GM19023 (cell line): ENCODE results near the gene TMEFF1.
A peak's percentile ranks its signal among the peaks of the same experiment; 100 is the strongest.

Experiments
- ATAC-seq: cut with Tn5 transposase; IDR thresholded peaks from one replicate; pipeline ENCODE4 v1.9.1; 2021; ENCODE audit warnings: mild to moderate bottlenecking, moderate library complexity; ENCODE audit not compliant: unreplicated experiment

Gene TMEFF1

DNA sequence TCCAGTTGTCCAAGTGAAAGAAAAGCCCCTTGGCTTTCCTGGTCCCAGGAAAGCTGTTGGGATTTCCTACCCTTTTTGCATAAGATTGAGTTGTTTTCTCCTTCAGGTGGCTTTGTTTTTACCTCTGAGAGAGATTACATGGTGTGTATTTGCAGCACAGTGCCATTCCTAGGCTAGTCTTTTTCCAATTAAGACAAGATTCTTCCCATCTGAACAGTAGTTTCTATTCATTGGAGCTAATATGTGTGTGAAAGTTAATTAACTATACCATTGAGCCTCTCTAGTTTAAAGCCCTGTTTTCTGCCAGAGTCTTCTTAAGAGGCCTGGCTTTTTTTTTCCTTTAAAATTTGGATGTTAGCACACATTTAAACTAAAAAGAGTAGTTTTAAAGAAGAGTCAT is 25.9 kb upstream of the TMEFF1 start:
- no peak for ATAC-seq

DNA sequence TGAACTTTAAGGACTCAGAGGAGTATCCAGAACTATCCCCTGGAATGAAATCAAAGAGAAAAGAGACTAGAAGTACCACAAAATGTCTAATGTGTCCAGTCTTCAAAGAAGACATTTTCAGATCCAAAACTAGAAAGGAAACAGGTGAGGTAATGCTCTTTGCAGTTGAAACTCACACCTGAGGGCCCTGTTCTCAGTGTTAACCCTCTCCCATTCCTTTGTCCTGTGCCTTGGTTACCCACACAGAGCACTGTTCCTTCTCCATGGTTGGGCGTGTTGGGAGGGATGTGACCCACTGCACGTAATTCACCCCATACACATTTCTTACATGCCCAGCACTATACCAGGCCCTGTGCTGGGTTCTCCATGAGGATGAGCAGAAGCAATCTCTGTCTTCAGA is 24.7 kb upstream of the TMEFF1 start:
- ATAC-seq: no peak

DNA sequence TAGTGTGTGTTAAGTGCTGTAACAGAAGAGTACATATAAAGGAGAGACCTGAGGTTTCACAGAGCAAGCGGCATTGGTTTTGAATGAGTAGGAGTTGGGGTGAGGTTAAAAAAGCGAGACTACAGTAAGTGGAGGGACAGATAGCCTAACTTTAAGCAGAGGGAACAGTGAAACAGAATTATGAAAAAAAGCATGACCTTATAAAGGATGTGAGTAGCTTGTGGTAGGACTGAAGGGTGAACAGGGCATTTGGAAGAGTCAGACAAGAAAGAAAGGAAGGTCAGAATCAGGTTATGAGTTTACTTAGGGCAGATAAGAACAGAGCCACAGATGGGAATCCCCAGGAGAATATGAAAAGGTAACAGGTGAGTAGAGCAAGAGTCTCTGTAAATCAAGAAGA is 23.5 kb upstream of the TMEFF1 start:
- ATAC-seq: no peak

DNA sequence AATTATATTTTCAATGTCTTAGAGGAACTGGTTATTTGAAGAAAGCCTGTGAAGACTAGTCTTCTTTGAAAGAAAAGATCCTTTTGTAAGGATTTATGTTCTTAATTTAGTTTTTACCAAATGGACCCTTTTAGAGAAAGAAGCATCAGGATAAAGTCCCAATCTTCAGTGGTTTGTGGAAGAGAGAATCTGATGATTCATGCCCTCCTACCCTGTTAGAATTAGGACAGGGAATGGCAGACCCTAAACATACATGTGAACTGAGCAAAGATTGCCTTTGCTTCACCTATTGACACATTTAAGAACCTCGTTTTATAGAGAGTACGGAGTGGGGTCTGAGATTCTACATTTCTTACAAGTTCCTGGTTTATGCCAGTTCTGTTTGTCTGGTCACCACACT is 20.1 kb upstream of the TMEFF1 start:
- ATAC-seq: no peak

DNA sequence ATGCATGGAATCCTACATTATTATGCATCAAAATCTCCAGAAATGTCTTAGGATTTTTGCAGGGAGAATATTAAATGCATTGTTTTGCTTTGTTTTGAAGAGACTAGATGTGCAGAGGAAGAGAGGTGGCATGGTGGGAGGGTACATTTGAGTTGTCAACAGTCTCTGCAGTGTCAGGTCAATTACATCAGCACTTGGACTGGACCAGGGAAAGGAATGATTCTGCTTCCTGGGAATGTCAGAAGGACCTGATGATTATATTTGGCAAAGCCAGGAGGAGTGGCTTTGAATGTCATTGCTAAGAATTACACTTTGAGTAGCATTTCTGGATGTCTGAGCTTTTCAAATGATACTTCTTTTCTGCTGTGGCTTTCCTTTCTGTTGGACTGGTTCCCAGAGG is 17.5 kb upstream of the TMEFF1 start:
- no peak for ATAC-seq

DNA sequence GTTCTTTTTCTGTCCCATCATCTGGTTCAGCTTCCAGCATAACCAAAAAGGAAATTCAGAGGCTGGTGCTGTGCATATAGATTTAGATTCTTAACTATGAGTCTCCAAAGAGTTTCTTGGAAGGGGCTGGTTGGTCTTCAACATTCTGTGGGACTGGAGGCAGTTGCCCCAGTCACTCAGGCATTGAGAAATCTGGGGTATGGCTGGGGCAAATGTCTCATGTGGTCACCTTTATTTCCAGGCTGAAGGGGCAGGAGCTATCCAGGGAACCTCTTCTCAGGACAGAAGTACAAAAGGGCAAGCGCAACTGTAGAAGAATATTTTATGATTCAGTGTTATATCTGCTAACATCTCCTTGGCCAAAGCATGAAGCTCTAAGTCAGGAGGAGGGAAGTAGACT is 15.4 kb upstream of the TMEFF1 start:
- ATAC-seq: no peak

DNA sequence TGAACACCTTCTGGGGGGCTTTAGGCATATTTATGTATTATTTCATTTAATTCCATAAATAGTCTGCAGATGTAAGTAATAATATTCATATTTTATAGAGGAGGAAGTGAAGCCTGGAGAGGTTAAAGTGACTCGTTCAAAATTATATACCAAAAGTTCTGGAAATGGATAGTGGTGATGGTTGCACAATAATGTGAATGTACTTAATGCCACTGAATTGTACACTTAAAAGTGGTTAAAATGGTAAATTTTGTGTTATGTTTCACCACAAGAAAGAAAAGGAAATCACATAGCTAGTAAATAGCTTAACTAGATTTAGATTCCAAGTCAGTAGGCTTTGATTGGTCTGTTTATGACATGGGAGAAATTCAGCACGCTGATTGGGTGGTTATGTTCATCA is 13.0 kb upstream of the TMEFF1 start:
- ATAC-seq: no peak

DNA sequence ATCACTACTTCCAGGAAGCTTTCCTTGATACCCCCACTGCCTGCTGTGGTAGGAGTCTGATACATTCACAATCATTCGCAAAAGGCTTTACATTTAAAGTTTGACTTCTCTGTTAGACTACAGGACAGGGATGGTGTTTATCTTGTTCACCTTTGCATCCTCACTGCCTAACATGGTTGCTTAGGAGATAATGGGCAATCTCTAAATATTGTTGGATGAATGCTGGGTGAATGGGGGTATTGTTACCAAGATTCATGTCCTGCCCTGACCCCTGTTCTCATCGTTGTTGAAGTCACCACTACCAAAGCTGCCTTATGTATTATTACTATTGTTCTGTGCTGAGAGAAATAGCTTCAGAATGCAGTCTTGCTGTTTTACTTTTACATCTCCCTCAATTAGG is 7.7 kb upstream of the TMEFF1 start:
- ATAC-seq: no peak

DNA sequence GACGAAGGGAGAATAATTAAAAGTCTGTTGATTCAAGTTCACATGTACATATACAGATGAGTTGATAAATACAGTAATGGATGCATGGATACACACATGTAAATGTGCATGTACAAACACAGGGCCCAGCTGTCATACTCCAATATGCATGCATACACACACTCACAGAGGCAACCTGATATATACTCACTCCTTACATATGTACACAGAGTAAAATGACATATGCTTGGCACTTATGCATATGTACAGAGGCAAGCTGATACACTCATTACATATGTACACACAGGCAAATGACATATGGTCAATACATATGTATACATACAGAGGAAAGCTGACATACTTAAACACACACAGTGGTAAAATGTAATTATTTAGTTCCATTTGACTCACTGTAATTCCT is 7.2 kb upstream of the TMEFF1 start:
- ATAC-seq: no peak

DNA sequence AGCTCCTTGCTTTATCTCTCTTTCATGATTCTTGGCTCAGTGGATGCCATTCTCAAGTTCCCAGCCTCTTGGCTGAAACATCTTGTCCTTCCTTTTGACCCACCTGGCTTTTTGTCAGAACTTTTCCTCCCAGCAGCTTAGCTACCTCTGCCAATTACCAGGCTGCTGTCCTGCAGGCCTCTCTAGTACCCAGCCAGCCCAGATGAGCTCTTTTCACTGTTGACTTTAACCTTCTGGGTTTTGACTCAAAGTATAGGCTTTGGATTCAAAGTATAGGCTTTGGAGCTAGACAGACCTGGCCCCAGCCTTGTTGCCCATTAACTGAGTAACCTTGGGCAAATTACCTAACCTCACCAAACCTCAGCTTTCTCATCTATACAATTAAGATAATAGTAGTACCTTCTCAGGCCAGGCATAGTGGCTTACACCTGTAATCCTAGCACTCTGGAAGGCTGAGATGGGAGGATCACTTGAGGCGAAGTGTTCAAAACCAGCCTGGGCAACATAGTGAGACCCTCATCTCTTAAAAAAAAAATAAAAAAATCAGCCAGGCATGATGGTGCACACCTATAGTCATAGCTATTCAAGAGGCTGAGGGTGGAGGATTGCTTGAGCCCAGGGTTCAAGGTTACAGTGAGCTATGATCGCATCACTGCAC is 6.6 kb upstream of the TMEFF1 start:
- no peak for ATAC-seq

DNA sequence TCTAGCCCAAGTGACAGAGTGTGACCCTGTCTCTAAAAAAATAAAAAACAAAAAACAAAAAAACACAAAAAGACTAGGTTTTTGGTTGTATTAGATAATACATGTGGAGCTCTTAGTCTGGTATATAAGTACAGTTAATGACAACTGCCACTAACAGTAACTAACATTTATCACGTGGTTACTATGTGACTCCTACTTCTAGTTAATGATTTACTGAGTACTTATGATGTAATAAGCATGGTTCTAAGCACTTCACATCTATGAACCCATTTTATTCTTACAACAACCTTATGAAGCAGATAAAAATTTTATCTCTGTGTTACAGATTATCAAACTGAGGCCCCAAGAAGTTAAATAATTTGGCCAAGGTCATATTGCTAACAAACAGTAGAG is 6.1 kb upstream of the TMEFF1 start:
- no peak for ATAC-seq

DNA sequence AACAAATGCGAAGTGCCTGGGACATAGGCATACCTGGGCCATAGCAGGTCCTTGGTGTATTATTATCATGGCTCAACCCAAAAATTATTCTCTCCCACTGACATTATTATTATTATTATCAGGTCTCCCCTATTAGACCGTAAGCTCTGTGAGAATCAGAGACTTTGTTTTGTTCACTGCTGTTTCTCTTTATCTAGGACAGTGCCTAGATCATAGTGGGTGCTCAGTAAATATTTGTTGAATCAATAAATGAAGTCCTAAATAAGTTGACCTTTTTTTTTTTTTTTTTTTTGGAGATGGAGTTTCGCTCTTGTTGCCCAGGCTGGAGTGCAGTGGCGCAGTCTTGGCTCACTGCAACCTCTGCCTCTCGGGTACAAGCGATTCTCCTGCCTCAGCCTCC is 4.9 kb upstream of the TMEFF1 start:
- ATAC-seq: no peak

DNA sequence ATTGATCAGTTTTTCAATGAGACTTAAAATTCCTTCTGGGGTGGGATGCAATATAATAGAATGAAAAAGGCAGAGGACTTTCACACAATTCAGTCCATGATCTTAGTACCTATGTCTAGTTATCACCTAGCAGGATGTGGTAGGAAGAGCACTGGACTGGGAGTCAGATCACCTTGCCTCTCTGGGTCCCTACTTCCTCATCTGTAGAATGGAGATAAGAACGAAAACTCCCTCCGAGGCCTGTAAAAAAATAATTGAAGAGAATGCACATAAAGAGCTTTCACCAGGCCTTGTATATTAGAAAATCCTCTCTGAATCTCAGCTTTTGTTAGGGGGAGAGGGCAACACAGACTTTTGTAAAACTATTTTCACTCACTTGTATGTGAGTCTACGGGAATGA is 681 bp upstream of the TMEFF1 start:
- no peak for ATAC-seq

DNA sequence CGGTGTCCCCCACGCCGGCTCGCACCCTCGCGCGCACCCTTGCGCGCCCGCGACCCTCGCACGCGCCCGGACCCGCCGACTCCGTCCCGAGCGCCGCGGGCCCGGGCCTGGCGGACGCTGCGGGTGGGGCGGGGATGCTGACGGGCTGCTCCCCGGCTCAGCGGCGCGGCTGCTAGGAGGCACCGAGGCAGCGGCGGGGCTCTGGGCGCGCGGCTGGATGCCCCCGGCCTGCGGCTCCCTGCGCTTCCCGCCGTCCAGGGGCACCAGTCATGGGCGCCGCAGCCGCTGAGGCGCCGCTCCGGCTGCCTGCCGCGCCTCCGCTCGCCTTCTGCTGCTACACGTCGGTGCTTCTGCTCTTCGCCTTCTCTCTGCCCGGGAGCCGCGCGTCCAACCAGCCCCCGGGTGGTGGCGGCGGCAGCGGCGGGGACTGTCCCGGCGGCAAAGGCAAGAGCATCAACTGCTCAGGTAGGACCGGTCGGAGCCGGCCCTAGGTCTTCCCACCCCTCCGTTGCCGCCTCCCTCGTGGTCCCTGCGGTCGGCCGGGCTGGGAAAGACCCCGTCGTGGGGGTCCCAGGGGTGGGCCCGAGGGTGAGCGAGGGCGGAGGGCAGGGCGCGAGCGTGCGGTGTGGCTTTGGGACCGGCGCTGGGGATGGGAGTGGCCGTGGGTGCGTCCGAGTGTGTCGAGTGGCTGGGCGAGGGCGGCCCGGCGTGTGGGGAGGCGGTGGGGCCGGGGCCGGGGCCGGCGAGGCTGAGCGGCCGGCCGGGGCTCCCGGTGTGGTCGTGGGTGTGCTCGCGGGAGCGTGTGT is 530 bp downstream of the TMEFF1 start:
- ATAC-seq: peak; percentile 76

DNA sequence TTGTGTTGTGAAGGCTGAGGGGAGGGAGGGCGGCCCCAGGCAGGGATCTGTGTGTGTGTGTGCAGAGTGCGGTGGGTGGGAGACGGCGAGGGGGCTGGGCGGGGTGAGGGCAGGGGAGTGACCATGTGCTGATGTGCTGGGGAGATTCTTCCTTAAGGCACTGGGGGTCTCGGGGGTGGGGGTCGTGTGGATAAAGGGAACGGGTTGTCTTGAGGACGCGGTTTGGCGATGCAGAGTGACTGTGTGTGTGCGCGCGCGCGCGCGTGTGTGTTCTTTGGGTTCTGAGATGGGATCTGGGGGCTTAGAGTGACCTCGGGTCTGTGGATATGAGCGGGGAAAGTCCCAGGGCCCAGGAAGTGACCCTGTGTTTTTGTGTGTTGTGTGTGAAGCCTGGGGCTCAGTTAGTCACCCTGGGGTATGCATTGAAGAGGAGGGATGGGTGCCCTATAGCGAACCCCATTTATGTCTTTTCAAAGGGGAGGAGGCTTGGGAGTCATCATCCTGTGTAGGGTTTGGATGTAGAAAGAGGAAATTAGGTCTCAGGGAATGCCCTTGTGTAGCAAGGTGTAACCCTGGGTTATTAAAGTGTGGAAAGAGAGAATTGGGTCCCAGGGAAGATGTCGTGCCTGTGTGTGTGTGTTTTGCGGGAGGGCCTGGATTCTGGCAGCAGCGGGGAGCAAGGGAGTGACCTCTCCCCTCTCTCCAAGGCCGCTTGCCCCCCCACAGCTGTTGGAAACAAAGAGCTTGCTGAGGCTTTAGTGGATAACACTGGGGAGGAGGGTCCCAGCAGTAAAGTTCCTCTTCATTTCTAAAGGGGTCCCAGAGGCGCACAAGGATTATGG is 1.4 kb downstream of the TMEFF1 start:
- no peak for ATAC-seq

DNA sequence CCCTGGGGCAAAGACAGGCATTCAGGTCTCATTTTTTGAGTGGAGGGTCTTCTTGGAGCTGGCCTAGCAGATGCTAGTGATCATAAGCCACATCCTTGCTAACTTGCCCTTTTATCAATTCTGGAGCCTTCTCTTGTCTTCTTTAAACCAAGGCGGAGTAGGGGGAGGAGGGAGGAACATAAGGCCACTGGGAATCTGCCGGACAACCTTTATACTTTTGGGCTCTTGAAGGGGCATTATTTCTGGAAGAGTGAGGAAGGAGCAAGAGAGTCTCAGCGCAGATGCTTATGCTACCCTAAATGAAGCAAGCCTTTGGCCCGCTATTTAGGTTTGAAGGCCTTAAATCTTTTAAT is 2.0 kb downstream of the TMEFF1 start:
- no peak for ATAC-seq

DNA sequence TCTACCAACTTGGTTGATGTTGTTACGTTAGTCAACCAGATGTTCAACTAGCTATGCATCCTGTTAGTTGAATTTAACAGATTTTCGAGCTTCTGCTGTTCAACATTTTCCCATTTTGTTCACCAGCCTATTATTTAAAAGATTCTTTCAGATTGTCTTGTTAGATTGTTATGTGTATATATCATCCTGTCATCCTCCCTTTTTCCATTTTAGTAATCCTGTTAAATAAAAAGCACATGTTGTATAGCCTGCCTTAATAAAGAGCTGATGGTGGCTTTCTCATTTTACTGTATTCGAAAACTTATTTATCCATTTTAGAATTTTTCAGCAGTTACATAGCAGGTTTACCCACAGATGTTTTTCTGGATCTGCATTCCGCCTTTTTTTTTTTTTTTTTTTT is 4.3 kb downstream of the TMEFF1 start:
- ATAC-seq: no peak

DNA sequence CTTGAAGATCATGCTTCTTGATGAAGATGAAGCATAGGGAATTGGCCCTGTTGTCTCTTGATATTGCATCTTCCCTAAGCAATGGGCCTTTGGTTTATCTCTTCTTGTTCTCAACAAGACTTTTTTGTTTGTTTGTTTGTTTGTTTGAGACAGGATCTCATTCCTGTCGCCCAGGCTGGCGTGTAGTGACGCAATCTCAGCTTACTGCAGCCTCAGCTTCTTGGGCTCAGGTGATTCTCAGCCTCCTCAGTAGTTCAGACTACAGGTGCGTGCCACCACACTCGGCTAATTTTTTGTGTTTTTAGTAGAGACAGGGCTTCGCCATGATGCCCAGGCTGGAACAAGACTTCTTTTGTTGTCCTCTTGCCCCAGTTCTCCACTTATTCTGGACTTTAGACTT is 5.2 kb downstream of the TMEFF1 start:
- no peak for ATAC-seq

DNA sequence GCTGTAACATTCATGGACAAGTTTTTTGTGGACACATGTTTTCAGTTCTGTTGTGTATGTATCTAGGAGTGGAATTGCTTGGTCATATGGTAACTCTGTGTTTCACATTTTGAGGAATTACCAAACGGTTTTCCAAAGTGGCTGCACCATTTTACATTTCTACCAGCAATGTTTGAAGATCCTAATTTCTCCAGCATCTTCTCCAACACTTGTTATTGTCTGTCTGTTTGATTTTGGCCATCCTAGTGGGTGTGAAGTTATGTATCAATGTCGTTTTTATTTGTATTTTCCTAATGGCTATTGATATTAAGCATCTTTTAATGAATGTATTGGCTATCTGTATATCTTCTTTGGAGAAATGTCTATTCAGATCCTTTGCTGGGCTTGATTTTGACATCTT is 6.9 kb downstream of the TMEFF1 start:
- no peak for ATAC-seq

DNA sequence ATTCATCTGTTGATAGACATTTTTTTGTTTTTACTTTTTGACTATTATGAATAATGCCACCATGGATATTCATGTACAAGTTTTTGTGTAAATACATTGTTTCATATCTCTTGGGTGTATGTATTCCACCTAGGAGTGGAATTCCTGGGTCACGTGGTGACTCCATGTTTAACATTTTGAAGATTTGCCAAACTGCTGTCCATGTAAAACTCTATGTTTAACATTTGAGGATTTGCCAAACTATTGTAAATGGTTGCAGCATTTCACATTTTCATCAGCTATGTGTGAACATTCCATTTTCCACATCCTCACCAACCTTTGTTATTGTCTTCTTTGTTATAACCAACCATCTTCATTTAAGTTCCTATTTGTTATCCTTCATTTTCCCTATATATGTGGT is 12.2 kb downstream of the TMEFF1 start:
- no peak for ATAC-seq

DNA sequence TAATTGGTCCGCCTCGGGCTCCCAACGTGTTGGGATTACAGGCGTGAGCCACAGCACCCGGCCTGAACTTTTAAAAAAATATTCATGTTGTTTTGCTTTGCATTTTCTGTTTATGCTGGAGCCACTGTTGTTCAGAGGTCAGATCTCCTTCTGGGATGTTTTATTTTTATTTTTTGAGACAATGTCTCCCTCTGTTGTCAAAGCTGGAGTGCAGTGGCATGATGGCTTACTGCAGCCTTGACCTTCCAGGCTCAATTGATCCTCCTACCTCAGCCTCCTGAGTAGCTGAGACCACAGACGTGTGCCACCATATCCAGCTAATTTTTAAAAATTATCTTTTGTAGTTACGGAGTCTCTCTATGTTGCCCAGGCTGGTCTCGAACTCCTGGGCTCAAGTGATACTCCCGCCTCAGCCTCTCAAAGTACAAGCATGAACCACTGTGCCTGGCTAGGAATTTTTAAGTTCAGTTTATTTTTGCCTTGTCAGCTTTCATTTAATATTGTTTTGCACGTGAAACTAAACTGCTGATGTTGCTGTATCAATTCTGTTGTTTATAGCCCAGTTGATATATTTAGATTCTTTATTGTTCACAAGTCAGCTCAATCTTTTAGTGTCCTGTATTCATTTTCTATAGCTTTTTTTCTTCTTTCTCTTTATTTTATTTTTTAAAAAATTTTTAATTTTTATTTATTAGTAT is 13.7 kb downstream of the TMEFF1 start:
- ATAC-seq: no peak
